HG03457 (cell line): ENCODE results near the gene TNIP1.

ENCODE experiments used
- ATAC-seq: cut with Tn5 transposase; IDR thresholded peaks from one replicate; pipeline ENCODE4 v1.9.1; 2021; ENCODE audit warnings: moderate number of reproducible peaks; ENCODE audit not compliant: unreplicated experiment

TNIP1 gene

DNA sequence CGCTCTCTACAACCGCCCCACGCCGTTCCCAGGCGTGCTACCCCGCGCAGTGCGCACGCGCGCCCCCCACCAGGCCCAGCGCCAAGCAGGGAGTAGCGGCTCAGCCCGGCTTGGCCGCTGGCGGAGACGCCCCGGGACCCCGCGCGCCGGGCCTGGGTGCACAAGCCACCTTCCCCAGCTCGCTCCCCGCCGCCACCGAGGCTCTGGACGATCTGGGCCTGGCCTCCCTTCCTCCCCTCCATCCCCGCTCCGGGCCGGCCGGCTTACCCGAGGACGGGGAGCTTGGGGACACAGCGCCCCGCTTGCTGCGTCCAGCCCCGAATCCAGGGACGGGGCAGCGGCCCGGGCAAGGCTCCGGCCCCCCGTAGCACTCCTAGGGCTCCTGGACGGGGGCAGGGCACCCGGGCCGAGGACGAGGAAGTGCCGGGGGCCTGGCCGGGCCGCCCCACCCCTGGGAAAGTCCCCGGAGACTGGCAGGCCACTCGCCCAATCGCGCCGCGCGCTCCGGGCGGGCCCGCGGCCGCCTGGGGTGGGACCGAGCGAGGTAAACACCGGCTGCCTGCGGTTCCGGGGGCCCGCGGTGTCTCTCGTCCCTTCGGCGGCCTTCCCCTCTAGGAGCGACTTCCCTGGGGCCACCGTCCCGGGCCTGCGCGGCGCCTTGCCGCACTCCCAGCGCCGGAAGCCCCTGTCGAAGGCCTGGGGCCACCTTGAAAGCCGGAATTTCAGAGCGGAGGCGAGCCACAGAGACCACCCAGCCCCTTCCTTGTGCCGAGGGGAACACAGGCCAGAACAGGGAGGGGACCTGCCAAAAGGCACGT is at the start of gene TNIP1:
TNIP1 (minus strand) TSS at position 422 of the 818 bp plus-strand sequence. CDS start 15,939 bp downstream, outside the sequence.
- ATAC-seq = peak; percentile 67

- no peak for ATAC-seq
These were observed 49.5 kb upstream of the TNIP1 start for GRCh38 chr5:151130235-151130921.

DNA sequence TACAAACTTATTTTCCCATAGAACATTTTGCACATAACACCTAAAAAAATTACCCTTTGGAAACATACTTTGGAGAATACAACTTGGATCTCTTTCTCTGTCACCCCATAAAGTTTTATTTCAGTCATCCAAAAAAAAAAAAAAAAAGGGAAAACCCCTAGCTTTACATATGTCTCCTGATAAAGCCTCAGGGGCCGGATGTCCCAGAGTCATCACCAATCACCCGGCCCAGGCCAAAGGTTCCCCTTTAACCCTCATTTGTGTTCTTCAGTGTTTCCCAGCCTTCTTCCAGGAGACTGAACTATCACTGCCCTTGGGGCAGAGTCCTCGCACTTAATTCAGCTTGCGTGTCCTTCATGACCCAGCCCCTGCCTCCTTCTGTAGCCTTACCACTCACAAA is 48.0 kb upstream of the TNIP1 start:
- no peak for ATAC-seq

DNA sequence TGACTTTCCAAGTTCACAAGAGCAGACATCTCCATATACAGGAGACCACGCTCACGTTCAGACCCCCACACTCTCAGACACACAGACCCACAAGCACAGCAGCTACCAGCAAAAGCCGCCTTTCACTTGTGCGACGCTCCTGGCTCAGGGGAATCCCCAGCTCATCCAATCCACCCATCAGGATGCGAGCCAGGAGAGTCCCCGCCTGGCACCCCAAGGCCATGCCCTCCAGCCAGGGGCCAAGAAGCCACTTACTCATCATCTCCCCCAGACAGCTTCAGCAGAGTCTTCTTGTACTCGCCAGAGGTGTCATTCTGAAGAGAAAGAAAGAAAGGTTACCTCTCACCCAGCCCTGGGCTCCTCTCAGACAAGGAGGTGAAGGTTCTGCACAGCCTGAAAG is 47.1 kb upstream of the TNIP1 start:
- ATAC-seq = no peak

GRCh38 chr5:151126199-151126645 is 45.4 kb upstream of the TNIP1 start:
- ATAC-seq = no peak

- no peak for ATAC-seq
These were observed 44.6 kb upstream of the TNIP1 start for GRCh38 chr5:151125421-151125820.

DNA sequence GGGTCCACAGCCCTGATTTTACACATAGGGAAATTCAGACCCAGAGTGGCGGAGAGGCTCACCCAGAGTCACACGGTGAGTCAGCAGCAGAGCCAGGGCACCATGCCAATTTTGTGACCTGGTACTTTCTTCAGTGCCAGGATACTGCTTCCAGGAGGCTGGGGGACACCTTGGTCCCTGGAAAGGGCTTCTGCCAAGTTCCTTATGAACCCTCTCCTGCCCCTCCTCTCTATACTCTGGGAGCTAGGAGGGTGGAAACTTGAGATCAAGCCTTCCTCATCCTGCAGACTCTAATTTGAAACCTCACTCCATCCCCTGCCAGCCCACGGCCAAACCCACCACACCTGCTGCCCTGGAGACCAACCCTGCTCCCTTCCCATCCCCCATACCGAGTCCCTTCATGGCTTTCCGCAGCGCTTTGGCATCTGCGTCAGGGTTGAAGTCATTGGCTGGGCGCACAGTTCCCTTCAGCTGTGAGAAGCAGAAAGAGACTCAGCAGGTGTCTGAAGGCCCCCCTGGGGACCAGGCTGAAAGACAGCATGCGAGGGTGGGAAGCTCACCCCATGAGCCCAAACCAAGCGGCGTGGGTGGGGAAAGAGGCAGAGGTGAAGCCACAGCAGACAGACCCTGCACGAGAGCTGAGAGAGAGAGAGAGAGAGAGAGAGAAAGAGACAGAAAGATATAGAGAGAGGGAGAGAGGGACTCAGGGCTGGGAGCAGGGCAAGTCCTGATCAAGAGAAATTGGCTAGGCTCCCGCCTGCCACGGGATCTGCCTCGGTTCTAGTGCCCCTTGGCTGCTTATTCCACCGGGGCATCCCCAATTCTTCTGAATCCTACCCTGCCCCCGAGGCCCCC is 43.3 kb upstream of the TNIP1 start:
- ATAC-seq = peak; percentile 72

- ATAC-seq = no peak
These were observed 42.0 kb upstream of the TNIP1 start for GRCh38 chr5:151122828-151123227.

- ATAC-seq = no peak
These were observed 40.8 kb upstream of the TNIP1 start for GRCh38 chr5:151121665-151122064.

DNA sequence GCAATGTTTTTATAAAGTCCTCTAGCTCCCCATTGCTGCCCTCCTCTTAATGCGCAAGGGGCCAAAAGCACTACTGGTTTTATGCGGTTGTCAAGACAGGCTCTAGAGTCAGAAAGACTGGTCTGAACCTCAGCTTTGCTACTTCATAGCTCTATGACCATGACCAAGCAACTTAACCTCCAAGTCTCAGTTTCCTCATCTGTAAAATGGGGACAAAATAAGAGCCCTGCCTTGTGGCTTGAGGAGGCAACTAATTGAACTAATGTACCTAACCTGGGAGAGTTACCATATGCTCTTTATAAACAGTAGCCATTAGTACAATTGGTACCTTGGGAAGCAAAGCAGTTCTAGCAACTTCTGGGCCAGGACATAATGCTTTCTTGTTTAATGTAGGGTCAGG is 40.3 kb upstream of the TNIP1 start:
- no peak for ATAC-seq

DNA sequence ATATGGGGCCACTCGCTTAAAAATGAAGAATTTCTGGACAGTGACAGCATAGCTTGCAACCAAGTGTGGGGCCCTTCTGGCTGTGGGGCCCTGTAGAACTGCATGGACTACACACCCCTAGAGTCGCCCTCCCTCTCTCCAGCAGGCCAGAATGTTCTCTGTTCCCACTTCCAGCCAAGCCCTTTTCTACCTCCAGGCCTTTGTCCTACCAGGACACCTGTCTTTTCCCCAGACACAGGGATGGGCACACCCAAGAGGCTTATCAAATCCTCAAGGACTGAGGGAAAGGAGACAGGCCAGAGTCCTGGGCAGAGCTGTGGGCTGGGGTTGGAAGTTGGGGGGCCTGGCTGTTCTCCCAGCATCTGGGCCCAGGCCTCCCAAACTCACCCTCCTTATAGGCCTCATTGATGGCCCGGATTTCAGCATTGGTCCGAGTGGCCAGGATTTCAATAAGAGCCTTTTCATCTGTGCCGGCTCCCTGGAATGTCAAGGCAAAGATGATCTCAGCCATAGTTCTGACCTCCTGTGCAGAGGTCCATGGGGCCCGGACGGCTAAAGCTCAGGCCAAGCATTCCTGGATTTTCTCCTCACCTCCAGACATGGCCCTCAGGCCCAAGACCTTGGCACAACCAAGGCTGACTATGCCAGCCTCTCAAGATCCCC is 38.2 kb upstream of the TNIP1 start:
- ATAC-seq = no peak

- ATAC-seq = no peak
These were observed 34.6 kb upstream of the TNIP1 start for GRCh38 chr5:151115272-151115905.

- no peak for ATAC-seq
These were observed 32.8 kb upstream of the TNIP1 start for GRCh38 chr5:151113651-151114050.

GRCh38 chr5:151110992-151111391 is 30.2 kb upstream of the TNIP1 start:
- no peak for ATAC-seq

GRCh38 chr5:151110122-151110681 is 29.4 kb upstream of the TNIP1 start:
- ATAC-seq = no peak

DNA sequence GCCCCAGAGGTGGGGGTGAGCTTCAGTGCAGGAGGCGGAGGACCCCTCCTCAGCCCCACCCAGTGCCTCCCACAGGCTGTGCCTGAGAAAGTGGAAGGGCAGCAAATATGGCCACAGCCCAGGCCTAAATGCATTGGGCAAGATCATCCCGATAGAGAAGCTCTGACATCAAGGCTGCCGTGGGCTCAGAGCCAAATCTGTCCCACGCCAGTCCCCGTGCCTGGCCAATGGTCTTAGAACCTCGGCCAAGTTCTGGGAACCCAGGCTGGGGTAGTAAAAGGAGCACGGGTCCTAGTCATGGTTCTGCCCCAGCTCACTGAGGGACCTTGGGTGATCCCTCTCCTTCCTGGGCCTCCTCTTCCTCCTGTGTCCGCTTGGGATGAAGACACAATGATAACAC is 27.7 kb upstream of the TNIP1 start:
- ATAC-seq = no peak

GRCh38 chr5:151107738-151108520 is 27.1 kb upstream of the TNIP1 start:
- ATAC-seq = no peak

DNA sequence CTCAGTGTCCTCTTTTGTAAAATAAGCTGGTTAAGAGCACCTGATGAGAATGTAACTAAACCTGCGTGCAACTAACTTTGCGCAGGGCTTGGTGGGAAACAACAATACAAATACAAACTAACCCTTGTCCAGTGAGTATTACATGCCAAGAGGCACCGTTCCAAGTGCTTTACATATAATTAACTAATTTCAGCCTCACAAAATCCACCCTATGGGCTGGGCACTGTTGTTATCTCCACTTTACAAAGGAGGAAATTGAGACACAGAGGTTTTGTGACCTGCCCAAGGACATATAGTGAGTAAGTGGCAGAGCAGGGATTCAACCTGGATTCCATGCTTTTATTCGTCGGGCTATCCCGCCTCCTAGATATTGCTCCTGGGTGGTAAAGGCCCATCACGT is 26.2 kb upstream of the TNIP1 start:
- no peak for ATAC-seq

DNA sequence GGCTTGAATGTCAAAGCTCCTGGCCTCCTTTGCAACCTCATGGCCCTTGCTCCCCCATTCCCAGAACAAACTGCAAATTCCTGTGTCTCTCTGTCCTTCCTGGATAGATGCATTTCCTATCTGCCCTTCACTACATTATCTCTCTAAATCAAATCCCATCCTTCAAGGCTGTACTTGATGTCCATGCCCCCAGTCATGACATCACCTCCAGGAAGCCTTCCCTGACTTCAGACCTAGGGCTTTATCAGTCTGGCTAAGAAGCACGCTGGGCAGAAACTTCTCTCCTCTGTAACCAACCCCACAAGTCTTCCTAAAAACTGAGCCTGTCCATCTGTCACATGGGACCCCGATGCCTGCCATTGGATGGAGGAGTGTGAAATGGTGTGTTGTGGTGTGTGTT is 25.7 kb upstream of the TNIP1 start:
- ATAC-seq = no peak
